SU-DHL-6 (cell line): ENCODE results near the gene FOXN3.

Experiments
- H2AFZ ChIP-seq: fragments of 200-600 bp; sonication (generic); 2 replicates; pipeline ENCODE4 v1.6.1; 2014; ENCODE audit warnings: low read depth, mild to moderate bottlenecking, moderate library complexity, mixed read lengths, antibody characterized with exemption, low read length; ENCODE audit not compliant: severe bottlenecking
- H3F3A ChIP-seq: fragments of 200-600 bp; shearing (Covaris generic); 2 replicates; pipeline ENCODE4 v1.6.0; 2016; ENCODE audit warnings: antibody characterized with exemption, mild to moderate bottlenecking; ENCODE audit not compliant: insufficient read depth
- H3K27ac ChIP-seq: fragments of 200-600 bp; sonication (generic); 2 replicates; pipeline ENCODE4 v1.5.1; 2016; ENCODE audit warnings: low read depth, mild to moderate bottlenecking, low read length, moderate library complexity, mixed read lengths
- H3K27me3 ChIP-seq: fragments of 200-600 bp; sonication (generic), shearing (Covaris generic); 2 replicates; pipeline ENCODE4 v1.6.0; 2014; ENCODE audit warnings: mild to moderate bottlenecking, low read length
- H3K36me3 ChIP-seq: fragments of 200-600 bp; sonication (generic); 2 replicates; pipeline ENCODE4 v1.6.1; 2014; ENCODE audit warnings: mild to moderate bottlenecking, low read length, mixed read lengths
- H3K4me2 ChIP-seq: fragments of 300-600, 200-600 bp; shearing (Covaris generic), sonication (generic); 2 replicates; pipeline ENCODE4 v1.6.0; 2014; ENCODE audit warnings: low read length, low read depth, mild to moderate bottlenecking; ENCODE audit not compliant: poor library complexity, severe bottlenecking
- H3K4me3 ChIP-seq: fragments of 200-600 bp; sonication (generic); 2 replicates; pipeline ENCODE4 v1.5.1; 2014; ENCODE audit warnings: antibody characterized with exemption, low read length, mild to moderate bottlenecking, mixed read lengths; ENCODE audit not compliant: insufficient read depth, poor library complexity, severe bottlenecking
- H3K79me2 ChIP-seq: fragments of 200-600 bp; sonication (generic); 2 replicates; pipeline ENCODE4 v1.6.1; 2014; ENCODE audit warnings: mild to moderate bottlenecking, low read length, moderate library complexity; ENCODE audit not compliant: insufficient read depth
- H3K9ac ChIP-seq: fragments of 200-600 bp; sonication (generic); 2 replicates; pipeline ENCODE4 v1.7.0; 2014; ENCODE audit warnings: mild to moderate bottlenecking, low read length
- H3K9me2 ChIP-seq: fragments of 200-600 bp; sonication (generic); replicated peaks from 2 replicates; pipeline ENCODE4 v1.6.1; 2014; ENCODE audit warnings: low read length; ENCODE audit not compliant: insufficient read depth
- H3K9me3 ChIP-seq: fragments of 200-600 bp; sonication (generic); 2 replicates; pipeline ENCODE4 v1.6.1; 2014; ENCODE audit warnings: low read length, mixed read lengths; ENCODE audit not compliant: insufficient read depth
- H4K20me1 ChIP-seq: fragments of 200-600 bp; sonication (generic); 2 replicates; pipeline ENCODE4 v1.6.1; 2014; ENCODE audit warnings: low read depth, mild to moderate bottlenecking, antibody characterized with exemption, low read length, moderate library complexity, mixed read lengths
- EZH2phosphoT487 ChIP-seq: fragments of 200-600 bp; sonication (generic), shearing (Covaris generic); conservative IDR thresholded peaks from 2 replicates; pipeline ENCODE4 v1.6.1; 2018; ENCODE audit warnings: mild to moderate bottlenecking, antibody characterized with exemption, low read length, moderate library complexity, mixed read lengths
- TF ChIP-seq, protein P1 (sequence below): fragments of 200-600 bp; sonication (generic); IDR thresholded peaks from one replicate; pipeline ENCODE4 v1.5.1; 2017; ENCODE audit warnings: antibody characterized with exemption, mild to moderate bottlenecking, low read length, moderate library complexity; ENCODE audit not compliant: insufficient read depth, poor library complexity, severe bottlenecking

FOXN3 gene

GRCh38 chr14:89422181-89422951 lies 5.3 kb upstream of the FOXN3 start:
- no peak overlapping the region for H2AFZ ChIP-seq
- no peak overlapping the region for H3K4me2 ChIP-seq
- H3K27me3 ChIP-seq, result no peaks in the 10 kb centered on the region
- no peak overlapping the region for H3K27ac ChIP-seq
- no peak overlapping the region for H3K9ac ChIP-seq
- H3K9me3 ChIP-seq, result no peaks in the 10 kb centered on the region
- peaks cover 9% of the 10 kb centered on the region; the same call in 1 of the 2 replicates for H3K79me2 ChIP-seq
- H3K9me2 ChIP-seq, result no peaks in the 10 kb centered on the region
- H3K4me3 ChIP-seq, result no peak overlapping the region
- H3K36me3 ChIP-seq, result no peaks in the 10 kb centered on the region
- H3F3A ChIP-seq, result 0 out of 2 replicates have a peak, but pooled peaks cover 10% of the 10 kb centered on the region
- no peaks in the 10 kb centered on the region for H4K20me1 ChIP-seq
- TF ChIP-seq EZH2phosphoT487, result no peak
- TF ChIP-seq, protein P1, sequence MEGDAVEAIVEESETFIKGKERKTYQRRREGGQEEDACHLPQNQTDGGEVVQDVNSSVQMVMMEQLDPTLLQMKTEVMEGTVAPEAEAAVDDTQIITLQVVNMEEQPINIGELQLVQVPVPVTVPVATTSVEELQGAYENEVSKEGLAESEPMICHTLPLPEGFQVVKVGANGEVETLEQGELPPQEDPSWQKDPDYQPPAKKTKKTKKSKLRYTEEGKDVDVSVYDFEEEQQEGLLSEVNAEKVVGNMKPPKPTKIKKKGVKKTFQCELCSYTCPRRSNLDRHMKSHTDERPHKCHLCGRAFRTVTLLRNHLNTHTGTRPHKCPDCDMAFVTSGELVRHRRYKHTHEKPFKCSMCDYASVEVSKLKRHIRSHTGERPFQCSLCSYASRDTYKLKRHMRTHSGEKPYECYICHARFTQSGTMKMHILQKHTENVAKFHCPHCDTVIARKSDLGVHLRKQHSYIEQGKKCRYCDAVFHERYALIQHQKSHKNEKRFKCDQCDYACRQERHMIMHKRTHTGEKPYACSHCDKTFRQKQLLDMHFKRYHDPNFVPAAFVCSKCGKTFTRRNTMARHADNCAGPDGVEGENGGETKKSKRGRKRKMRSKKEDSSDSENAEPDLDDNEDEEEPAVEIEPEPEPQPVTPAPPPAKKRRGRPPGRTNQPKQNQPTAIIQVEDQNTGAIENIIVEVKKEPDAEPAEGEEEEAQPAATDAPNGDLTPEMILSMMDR, result no peak

- no peak for TF ChIP-seq EZH2phosphoT487
- TF ChIP-seq, protein P1, result no peak
- Histone ChIP-seq H3F3A (0 out of 2 replicates have a peak, but pooled peaks cover 10% of the 10 kb centered on the region), H3K9me3 (no peaks in the 10 kb centered on the region), H3K79me2 (peaks cover 15% of the 10 kb centered on the region), H3K4me2 (no peak overlapping the region), H3K27me3 (no peaks in the 10 kb centered on the region), H3K9me2 (no peaks in the 10 kb centered on the region), H3K27ac (0 out of 2 replicates have a peak overlapping the region, but pooled peaks have one; percentile 14), H3K4me3 (no peak overlapping the region), H3K36me3 (no peaks in the 10 kb centered on the region), H4K20me1 (no peaks in the 10 kb centered on the region), H3K9ac (no peak overlapping the region), H2AFZ (no peak overlapping the region)
These were observed 3.5 kb upstream of the FOXN3 start for GRCh38 chr14:89420502-89420901.

DNA sequence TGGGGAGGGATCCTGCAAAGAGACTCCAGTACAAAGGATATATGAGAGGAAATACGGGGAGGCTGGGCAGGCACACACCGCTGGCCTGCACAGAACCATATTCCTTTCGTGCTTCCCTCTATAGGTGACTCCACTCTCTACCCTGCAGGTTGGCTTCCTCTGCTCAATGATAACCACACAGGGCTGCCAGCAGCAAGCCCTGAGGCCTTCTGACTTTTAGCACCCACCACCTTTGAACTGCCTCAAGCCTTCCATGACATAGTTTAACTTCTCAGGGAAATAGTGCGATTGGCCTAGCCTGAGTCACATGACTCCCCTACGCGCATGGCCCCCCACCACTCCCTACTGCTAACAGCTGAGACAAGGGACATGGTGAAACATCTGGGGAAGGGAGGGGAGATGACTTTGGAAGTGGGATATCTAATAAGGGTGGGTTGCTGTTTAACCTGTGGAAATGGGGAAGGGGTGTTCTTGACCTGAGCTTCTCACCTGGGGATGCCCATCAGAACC lies 3.0 kb upstream of the FOXN3 start:
- H3F3A ChIP-seq, result 0 out of 2 replicates have a peak, but pooled peaks cover 10% of the 10 kb centered on the region
- H3K4me2 ChIP-seq, result no peak overlapping the region
- H3K9ac ChIP-seq, result no peak overlapping the region
- H3K4me3 ChIP-seq, result no peak overlapping the region
- no peaks in the 10 kb centered on the region for H3K27me3 ChIP-seq
- H2AFZ ChIP-seq, result no peak overlapping the region
- H3K9me2 ChIP-seq, result no peaks in the 10 kb centered on the region
- no peaks in the 10 kb centered on the region for H3K9me3 ChIP-seq
- TF ChIP-seq, protein P1, result no peak
- TF ChIP-seq EZH2phosphoT487, result no peak
- peaks cover 20% of the 10 kb centered on the region for H3K79me2 ChIP-seq
- H3K27ac ChIP-seq, result no peak overlapping the region
- H4K20me1 ChIP-seq, result no peaks in the 10 kb centered on the region
- H3K36me3 ChIP-seq, result no peaks in the 10 kb centered on the region
